Gastroesophageal sphincter (tissue), 4 donors: Measurements from ENCODE around the gene R3HCC1L. TPM values are rescaled to one million over a fixed set of nuclear protein-coding genes. Genes with fewer than 3 reads are reported as not detected.
"Not testable (repeated sequence)": the region's sequence is repeated elsewhere in the genome, so short reads cannot be mapped to it uniquely, and the experiment has no call there.

Source experiments
- ATAC-seq: fragments of 150-250 bp; one replicate; pipeline ENCODE4 v1.9.1; 2016; ENCODE audit warnings: mild to moderate bottlenecking, moderate library complexity
- H3K27ac ChIP-seq, 4 donors: fragments of 200-600 bp; sonication (generic) in 3 of 4; 1 replicate in 3 of 4; 2 replicates in 1 of 4; pipeline ENCODE4 v1.5.1; 2016 to 2019
- H3K27me3 ChIP-seq: fragments of 200-600 bp; sonication (generic); one replicate; pipeline ENCODE4 v1.5.1; 2019
- H3K36me3 ChIP-seq, 2 donors: fragments of 200-600 bp; sonication (generic); one replicate each; pipeline ENCODE4 v1.5.1; 2019; ENCODE audit warnings: control low read depth in 1 of 2
- H3K4me1 ChIP-seq, 3 donors: fragments of 200-600 bp; sonication (generic); 1 replicate in 2 of 3; 2 replicates in 1 of 3; pipeline ENCODE4 v1.5.1; 2016 to 2019; ENCODE audit warnings: control low read depth in 2 of 3
- H3K4me3 ChIP-seq, 2 donors: fragments of 200-600 bp; sonication (generic); one replicate each; pipeline ENCODE4 v1.5.1; 2019; ENCODE audit warnings: mild to moderate bottlenecking in 1 of 2, moderate library complexity in 1 of 2
- H3K9me3 ChIP-seq, 3 donors: fragments of 200-600 bp; sonication (generic); one replicate each; pipeline ENCODE4 v1.5.1; 2017 to 2019; ENCODE audit warnings: control low read depth in 2 of 3
- EP300 ChIP-seq: sonication (generic); formaldehyde crosslinking; IDR thresholded peaks from one replicate; pipeline ENCODE4 v1.6.1; 2017; ENCODE audit warnings: antibody characterized with exemption, mild to moderate bottlenecking
- POLR2A ChIP-seq, 2 donors: fragments of 450-650 bp; IDR thresholded peaks; one replicate each; pipeline ENCODE4 v1.6.1; 2017; ENCODE audit warnings: antibody characterized with exemption in 2 of 2, mild to moderate bottlenecking in 2 of 2, moderate library complexity in 1 of 2
- POLR2AphosphoS5 ChIP-seq: sonication (generic); formaldehyde crosslinking; IDR thresholded peaks from one replicate; pipeline ENCODE4 v1.6.1; 2017; ENCODE audit warnings: antibody characterized with exemption
- WGBS, 2 donors: methylation state at CpG; one replicate each; pipeline ENCODE4 v1.1.5; 2018; ENCODE audit warnings: low coverage in 1 of 2; 5-methylcytosine and 5-hydroxymethylcytosine counted together
- total RNA-seq, 4 donors: library from RNA; depleted of rRNA; stranded (reverse); fragments of >200 nt; gene quantifications; one replicate each; pipeline ENCODE4 v1.1.0, GENCODE V29; 2016
- TF ChIP-seq, protein P1 (sequence below), 4 experiments: fragments of 200-600 bp in 2 of 4; fragments of 450-650 bp in 2 of 4; sonication (generic) in 1 of 4; IDR thresholded peaks; one replicate each; pipeline ENCODE4 v1.5.1; 2017 to 2019; ENCODE audit warnings: antibody characterized with exemption in 4 of 4, mild to moderate bottlenecking in 2 of 4, moderate library complexity in 2 of 4

R3HCC1L gene
- total RNA-seq, 4 donors from 2014 or later: 9.0 to 15.4 (median 13.7) TPM

DNA sequence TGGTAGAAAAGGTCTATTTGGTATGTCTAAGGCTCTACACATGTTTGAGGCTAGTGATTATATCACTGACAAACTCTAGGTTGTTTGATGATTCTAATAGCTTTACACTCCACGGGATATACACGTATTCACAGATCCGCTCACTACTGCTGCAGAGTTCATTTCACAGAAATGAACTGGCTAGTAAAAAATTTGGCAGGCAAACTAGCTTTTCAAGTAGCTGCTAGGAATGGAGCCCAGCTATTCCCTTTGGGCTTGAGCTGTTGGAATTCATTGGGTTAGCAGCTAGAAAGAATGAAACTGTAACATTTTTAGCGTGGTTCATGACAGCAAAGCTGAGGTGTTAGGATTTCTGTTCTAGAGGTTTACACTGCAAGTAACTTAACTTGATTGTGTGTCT is 37.6 kb downstream of the R3HCC1L start:
- 72 to 86% methylated on average over 4 of the region's 4 CpGs for WGBS, 2 donors
- Histone ChIP-seq H3K27me3 (no peaks in the 10 kb centered on the region), H3K4me3 (no peak overlapping the region), H3K36me3 (peaks cover 0 to 7% of the 10 kb centered on the region in 2 donors), H3K9me3 (no peaks in the 10 kb centered on the region), H3K27ac (no peak overlapping the region), H3K4me1 (peaks cover 0 to 24% (median 2%) of the 10 kb centered on the region in 3 donors)
- TF ChIP-seq, protein P1, sequence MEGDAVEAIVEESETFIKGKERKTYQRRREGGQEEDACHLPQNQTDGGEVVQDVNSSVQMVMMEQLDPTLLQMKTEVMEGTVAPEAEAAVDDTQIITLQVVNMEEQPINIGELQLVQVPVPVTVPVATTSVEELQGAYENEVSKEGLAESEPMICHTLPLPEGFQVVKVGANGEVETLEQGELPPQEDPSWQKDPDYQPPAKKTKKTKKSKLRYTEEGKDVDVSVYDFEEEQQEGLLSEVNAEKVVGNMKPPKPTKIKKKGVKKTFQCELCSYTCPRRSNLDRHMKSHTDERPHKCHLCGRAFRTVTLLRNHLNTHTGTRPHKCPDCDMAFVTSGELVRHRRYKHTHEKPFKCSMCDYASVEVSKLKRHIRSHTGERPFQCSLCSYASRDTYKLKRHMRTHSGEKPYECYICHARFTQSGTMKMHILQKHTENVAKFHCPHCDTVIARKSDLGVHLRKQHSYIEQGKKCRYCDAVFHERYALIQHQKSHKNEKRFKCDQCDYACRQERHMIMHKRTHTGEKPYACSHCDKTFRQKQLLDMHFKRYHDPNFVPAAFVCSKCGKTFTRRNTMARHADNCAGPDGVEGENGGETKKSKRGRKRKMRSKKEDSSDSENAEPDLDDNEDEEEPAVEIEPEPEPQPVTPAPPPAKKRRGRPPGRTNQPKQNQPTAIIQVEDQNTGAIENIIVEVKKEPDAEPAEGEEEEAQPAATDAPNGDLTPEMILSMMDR (IDR thresholded peaks at IDR 0.05): no peak
- TF ChIP-seq EP300 (no peak), POLR2AphosphoS5 (no peak), POLR2A (IDR thresholded peaks at IDR 0.05) (no peak)
- ATAC-seq: peak; percentile 50

DNA sequence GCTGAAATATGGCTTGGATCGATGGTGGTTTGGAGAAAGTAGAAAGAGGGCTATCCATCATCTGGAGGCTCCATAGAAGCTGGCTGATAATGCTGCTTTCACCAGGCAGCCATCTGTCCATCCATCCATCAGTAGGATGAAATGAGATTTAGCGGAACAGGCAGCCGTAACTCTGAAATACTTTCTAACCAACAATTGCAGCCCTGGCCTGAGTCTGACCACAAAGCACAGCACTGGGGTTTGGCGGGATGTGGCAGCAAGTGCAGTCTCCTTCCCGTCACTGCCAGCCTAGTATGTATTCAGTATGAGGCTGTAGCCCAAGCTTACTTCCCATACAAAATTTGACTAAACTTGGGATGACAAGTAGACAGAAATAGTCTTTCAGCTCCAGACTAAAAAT is 38.0 kb downstream of the R3HCC1L start:
- Histone ChIP-seq H3K27me3 (no peaks in the 10 kb centered on the region), H3K4me1 (peaks cover 0 to 24% (median 2%) of the 10 kb centered on the region in 3 donors), H3K4me3 (no peak overlapping the region), H3K36me3 (peaks cover 0 to 3% of the 10 kb centered on the region in 2 donors), H3K27ac (no peak overlapping the region), H3K9me3 (no peaks in the 10 kb centered on the region)
- 50 to 66% methylated on average over 2 to 5 of the region's 5 CpGs for WGBS, 2 donors
- ATAC-seq: no peak
- no peak for TF ChIP-seq POLR2AphosphoS5

DNA sequence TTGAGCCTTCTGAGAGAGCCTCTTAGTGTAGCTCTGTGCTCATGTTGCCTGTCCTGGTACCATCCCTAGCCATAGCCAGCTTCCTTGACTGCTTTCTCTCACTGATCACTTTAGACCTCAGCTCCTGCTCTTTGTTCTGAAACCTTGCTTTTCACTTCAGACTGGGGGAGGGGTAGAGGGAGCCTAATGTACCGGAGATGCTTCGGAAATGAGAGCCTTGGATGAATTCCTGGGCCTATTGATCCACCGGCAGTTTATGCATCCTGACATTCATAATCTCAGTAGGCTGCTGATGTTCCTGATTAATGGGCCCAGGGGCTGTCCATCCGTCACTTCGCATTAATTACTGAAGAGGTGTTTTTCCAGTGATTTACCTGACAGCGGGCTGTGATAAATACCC is 38.8 kb downstream of the R3HCC1L start:
- TF ChIP-seq POLR2A (IDR thresholded peaks at IDR 0.05): no peak
- no peak for TF ChIP-seq POLR2AphosphoS5
- TF ChIP-seq, protein P1 (IDR thresholded peaks at IDR 0.05): no peak
- TF ChIP-seq EP300: no peak
- peaks cover 0 to 24% (median 2%) of the 10 kb centered on the region in 3 donors for H3K4me1 ChIP-seq
- H3K9me3 ChIP-seq: no peaks in the 10 kb centered on the region
- H3K27me3 ChIP-seq: no peaks in the 10 kb centered on the region
- WGBS, 2 donors: 93 to 100% methylated on average over 1 to 6 of the region's 6 CpGs
- no peaks in the 10 kb centered on the region for H3K36me3 ChIP-seq
- no peak overlapping the region for H3K4me3 ChIP-seq
- no peak overlapping the region for H3K27ac ChIP-seq
- ATAC-seq: no peak

DNA sequence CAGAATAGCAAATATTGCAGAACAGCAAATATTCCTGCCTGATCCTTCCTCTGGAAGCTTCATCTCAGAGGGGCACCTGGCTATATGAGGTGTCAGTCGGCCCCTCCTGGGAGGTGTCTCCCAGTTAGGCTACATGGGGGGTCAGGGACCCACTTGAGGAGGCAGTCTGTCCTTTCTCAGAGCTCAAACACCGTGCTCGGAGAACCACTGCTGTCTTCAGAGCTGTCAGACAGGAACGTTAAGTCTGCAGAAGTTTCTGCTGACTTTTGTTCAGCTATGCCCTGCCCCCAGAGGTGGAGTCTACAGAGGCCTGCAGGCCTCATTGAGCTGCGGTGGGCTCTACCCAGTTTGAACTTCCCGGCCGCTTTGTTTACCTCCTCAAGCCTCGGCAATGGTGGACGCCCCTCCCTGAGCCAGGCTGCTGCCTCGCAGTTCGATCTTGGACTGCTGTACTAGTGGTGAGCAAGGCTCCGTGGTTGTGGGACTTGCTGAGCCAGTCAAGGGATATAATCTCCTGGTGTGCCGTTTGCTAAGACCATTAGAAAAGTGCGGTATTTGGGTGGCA is 48.0 kb downstream of the R3HCC1L start:
- not testable (repeated sequence) for H3K27me3 ChIP-seq, ATAC-seq, H3K27ac ChIP-seq, H3K4me3 ChIP-seq, H3K4me1 ChIP-seq, H3K9me3 ChIP-seq
- 100% methylated on average over 2 of the region's 14 CpGs; no CpG with 5 or more reads in 1 of the 2 donors for WGBS, 2 donors
- peaks cover 0 to 13% of the 10 kb centered on the region in 2 donors for H3K36me3 ChIP-seq

DNA sequence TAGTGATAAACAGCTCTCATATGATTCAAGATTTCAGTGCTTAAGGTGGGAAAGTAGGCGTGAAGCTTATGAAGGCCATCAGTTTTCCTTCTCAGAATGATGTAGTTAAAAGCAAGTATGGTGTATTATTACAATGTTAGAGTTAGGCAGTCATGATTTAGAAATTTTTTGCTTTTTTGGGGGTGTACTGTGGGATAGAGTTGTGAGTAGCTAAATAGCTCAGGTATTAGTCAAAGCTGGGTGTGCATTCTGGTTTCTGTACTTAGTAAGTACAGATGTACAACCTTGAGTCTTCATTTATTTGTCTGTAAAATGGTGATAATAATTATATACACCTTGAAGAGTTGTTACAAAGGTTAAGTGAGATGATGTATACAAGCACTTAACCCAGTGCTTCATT is 52.2 kb downstream of the R3HCC1L start:
- Histone ChIP-seq H3K4me1 (no peaks in the 10 kb centered on the region), H3K4me3 (no peak overlapping the region), H3K27ac (no peak overlapping the region), H3K27me3 (no peaks in the 10 kb centered on the region), H3K36me3 (peaks cover 0 to 29% of the 10 kb centered on the region in 2 donors), H3K9me3 (no peaks in the 10 kb centered on the region)
- WGBS, 2 donors: 90% methylated on average over 1 of the region's 1 CpG
- ATAC-seq: no peak
- TF ChIP-seq, protein P1 (IDR thresholded peaks at IDR 0.05): no peak
- no peak for TF ChIP-seq POLR2A (IDR thresholded peaks at IDR 0.05)
- TF ChIP-seq POLR2AphosphoS5: no peak
- TF ChIP-seq EP300: no peak

DNA sequence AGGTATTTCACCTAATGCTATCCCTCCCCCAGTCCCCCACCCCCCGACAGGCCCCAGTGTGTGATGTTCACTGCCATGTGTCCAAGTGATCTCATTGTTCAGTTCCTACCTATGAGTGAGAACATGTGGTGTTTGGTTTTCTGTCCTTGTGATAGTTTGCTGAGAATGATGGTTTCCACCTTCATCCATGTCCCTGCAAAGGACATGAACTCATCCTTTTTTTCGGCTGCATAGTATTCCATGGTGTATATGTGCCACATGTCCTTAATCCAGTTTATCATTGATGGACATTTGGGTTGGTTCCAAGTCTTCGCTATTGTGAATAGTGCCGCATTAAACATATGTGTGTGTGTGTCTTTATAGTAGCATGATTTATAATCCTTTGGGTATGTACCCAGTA is 56.3 kb downstream of the R3HCC1L start:
- not testable (repeated sequence) for H3K27me3 ChIP-seq, H3K4me1 ChIP-seq, H3K9me3 ChIP-seq, H3K4me3 ChIP-seq, ATAC-seq, H3K27ac ChIP-seq
- peaks cover 0 to 16% of the 10 kb centered on the region in 2 donors for H3K36me3 ChIP-seq
- 93 to 98% methylated on average over 2 to 4 of the region's 4 CpGs for WGBS, 2 donors
